Right renal cortex interstitium (tissue), 3 donors: ENCODE data around the gene TRIM31. TPM values are rescaled to one million over a fixed set of nuclear protein-coding genes. Genes with fewer than 3 reads are reported as not detected.

Experiments used
- DNase-seq, 3 donors: peaks; one replicate each; pipeline ENCODE4 v3.0.0-alpha.2; 2013; ENCODE audit warnings: low read depth in 3 of 3, low spot score in 2 of 3
- polyA plus RNA-seq, 3 donors: library from polyadenylated mRNA; unstranded; fragments of 120-200 nt; gene quantifications; one replicate each; pipeline ENCODE4 v1.2.1, GENCODE V29; 2013; ENCODE audit not compliant: insufficient read length in 3 of 3

Gene TRIM31
- polyA plus RNA-seq, 3 donors, result 0.26 TPM; not detected in 2

DNA sequence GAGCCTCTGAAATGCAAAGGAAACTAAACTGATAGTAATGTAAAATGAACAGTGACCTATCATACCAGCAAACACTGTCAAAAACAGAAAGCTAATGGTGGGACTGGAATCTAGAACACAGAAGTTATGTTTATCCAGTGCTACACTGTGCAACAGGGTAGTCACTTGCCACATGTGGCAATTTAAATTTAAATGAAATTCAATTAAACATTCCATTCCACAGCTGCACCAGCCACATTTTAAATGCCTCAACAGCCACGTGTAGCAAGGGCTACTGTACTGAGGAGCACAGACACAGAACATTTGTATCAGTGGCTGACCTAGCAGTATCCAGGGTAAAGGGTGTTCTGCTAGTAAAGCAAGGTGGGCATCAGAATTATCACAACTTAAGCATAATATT is 57.4 kb downstream of the TRIM31 start:
- no peak for DNase-seq

DNA sequence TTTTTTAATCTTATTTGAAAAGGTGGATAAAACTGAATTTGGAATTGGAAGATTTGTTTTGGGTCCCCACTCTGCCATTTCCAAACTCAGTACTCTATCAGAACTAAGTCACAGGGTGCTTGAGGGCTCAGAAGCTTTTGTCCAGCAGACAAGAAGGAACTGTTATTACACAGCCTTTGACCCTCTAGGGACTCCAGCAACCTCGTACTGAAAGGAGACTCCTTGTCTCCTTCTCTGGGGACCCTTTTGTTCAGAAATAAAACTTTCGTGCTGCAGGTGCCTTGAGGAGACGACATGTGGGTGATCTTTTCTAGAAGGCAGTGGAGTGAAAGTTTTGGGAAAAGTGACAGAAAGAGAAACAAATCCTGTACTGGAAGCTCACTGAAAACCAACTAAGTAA is 59.2 kb downstream of the TRIM31 start:
- no peak for DNase-seq

Other genes starting within 250 kb of the TRIM31 start
- gene HLA-A, start 170.6 kb downstream of the TRIM31 start, polyA plus RNA-seq, result 100 to 1,000 TPM; 154 to 222 (median 202) TPM
- gene POLR1H, start 51.8 kb downstream of the TRIM31 start, polyA plus RNA-seq, result 10 to 100 TPM; 38.7 to 46.4 (median 43.4) TPM
- 10 to 100 TPM; 65.9 to 70.4 (median 66.3) TPM for gene PPP1R11, start 45.9 kb downstream of the TRIM31 start, polyA plus RNA-seq
- 1 to 10 TPM; 1.3 to 1.7 (median 1.5) TPM for gene RNF39, start 37.3 kb downstream of the TRIM31 start, polyA plus RNA-seq
- under 1 TPM in 2 of 3 donors, not detected in 1; 0.07 to 0.10 TPM for gene TRIM40, start 23.1 kb upstream of the TRIM31 start, polyA plus RNA-seq
- gene TRIM10, start 48.1 kb upstream of the TRIM31 start, polyA plus RNA-seq, result under 1 TPM; 0.36 to 0.82 (median 0.47) TPM
- gene TRIM15, start 50.5 kb upstream of the TRIM31 start, polyA plus RNA-seq, result under 1 TPM; 0.19 to 0.28 (median 0.26) TPM
- gene TRIM26, start 100.3 kb upstream of the TRIM31 start, polyA plus RNA-seq, result 10 to 100 TPM; 33.3 to 36.5 (median 35.3) TPM
- 10 to 100 TPM; 13.1 to 14.1 (median 13.7) TPM for gene TRIM39, start 213.8 kb upstream of the TRIM31 start, polyA plus RNA-seq
- 10 to 100 TPM; 29.4 to 32.0 (median 31.5) TPM for gene RPP21, start 232.1 kb upstream of the TRIM31 start, polyA plus RNA-seq